Measurements from ENCODE around the gene DUOXA1. TPM values are rescaled to one million over a fixed set of nuclear protein-coding genes. Genes with fewer than 3 reads are reported as not detected.

The DUOXA1 gene
- total RNA-seq, 2 donors from 2014 or later: 17.6 to 38.8 TPM

- no peaks in the 10 kb centered on the region for H3K36me3 ChIP-seq
- 59% methylated on average over 7 of the region's 7 CpGs for WGBS
- TF ChIP-seq, protein P1, sequence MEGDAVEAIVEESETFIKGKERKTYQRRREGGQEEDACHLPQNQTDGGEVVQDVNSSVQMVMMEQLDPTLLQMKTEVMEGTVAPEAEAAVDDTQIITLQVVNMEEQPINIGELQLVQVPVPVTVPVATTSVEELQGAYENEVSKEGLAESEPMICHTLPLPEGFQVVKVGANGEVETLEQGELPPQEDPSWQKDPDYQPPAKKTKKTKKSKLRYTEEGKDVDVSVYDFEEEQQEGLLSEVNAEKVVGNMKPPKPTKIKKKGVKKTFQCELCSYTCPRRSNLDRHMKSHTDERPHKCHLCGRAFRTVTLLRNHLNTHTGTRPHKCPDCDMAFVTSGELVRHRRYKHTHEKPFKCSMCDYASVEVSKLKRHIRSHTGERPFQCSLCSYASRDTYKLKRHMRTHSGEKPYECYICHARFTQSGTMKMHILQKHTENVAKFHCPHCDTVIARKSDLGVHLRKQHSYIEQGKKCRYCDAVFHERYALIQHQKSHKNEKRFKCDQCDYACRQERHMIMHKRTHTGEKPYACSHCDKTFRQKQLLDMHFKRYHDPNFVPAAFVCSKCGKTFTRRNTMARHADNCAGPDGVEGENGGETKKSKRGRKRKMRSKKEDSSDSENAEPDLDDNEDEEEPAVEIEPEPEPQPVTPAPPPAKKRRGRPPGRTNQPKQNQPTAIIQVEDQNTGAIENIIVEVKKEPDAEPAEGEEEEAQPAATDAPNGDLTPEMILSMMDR (IDR thresholded peaks at IDR 0.05): no peak
- TF ChIP-seq POLR2AphosphoS5 (IDR thresholded peaks at IDR 0.05) (no peak), POLR2A (IDR thresholded peaks at IDR 0.05) (no peak)
- H3K27ac ChIP-seq: no peak overlapping the region
- H3K9me3 ChIP-seq: no peaks in the 10 kb centered on the region
- no peaks in the 10 kb centered on the region for H3K27me3 ChIP-seq (replicated peaks; ENCODE audit: insufficient read depth)
- H3K4me3 ChIP-seq: no peak overlapping the region
- no peak for DNase-seq (ENCODE audit: low spot score)
- no peaks in the 10 kb centered on the region for H3K4me1 ChIP-seq (replicated peaks)
- intact Hi-C loops (cut with DNase I): no loop called here
Observed at GRCh38 chr15:45091161-45091560, 38.5 kb downstream of the DUOXA1 start.

DNA sequence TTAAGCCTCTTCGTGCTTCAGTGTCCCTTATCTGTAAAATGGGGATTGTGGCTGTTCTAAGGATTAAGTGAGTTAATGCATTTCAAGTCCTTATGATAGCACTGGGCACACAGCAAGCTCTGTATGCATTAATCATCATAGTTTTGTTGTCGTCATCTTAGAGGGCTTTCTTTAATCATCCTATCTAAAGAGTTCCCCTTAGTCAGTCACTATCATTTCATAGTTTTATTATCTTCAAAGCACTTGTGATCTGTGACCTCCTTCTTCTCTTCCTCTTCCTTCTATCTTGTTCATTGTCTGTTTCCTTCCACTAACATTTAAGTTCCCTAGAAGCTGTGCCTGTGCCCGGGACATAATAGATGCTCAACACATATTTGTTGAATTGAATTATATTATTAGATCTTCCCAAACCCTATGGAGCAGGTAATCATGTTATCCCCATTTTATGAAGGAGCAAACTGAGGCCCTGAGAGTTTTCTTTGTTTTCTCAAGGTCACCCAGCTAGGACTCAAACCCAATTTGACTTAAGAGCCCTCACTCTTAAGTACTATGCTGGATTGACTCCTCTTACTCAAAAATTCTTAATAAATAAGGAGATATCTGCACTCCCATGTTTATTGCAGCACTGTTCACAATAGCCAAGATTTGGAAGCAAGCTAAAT is 39.8 kb downstream of the DUOXA1 start:
- Histone ChIP-seq H3K4me1 (replicated peaks) (no peaks in the 10 kb centered on the region), H3K9me3 (no peaks in the 10 kb centered on the region), H3K27ac (no peak overlapping the region), H3K36me3 (no peaks in the 10 kb centered on the region), H3K4me3 (no peak overlapping the region), H3K27me3 (replicated peaks; ENCODE audit: insufficient read depth) (no peaks in the 10 kb centered on the region)
- intact Hi-C loops (cut with DNase I): no loop called here
- WGBS: 82% methylated on average over 3 of the region's 3 CpGs
- TF ChIP-seq POLR2A (IDR thresholded peaks at IDR 0.05) (no peak), POLR2AphosphoS5 (IDR thresholded peaks at IDR 0.05) (no peak)
- TF ChIP-seq, protein P1 (IDR thresholded peaks at IDR 0.05): no peak
- no peak for DNase-seq (ENCODE audit: low spot score)

- H3K4me3 ChIP-seq: no peak overlapping the region
- H3K9me3 ChIP-seq: no peaks in the 10 kb centered on the region
- no peaks in the 10 kb centered on the region for H3K27me3 ChIP-seq (replicated peaks; ENCODE audit: insufficient read depth)
- DNase-seq (ENCODE audit: low spot score): no peak
- H3K4me1 ChIP-seq (replicated peaks): no peaks in the 10 kb centered on the region
- no peak for TF ChIP-seq POLR2AphosphoS5 (IDR thresholded peaks at IDR 0.05)
- TF ChIP-seq, protein P1 (IDR thresholded peaks at IDR 0.05): no peak
- no peak for TF ChIP-seq POLR2A (IDR thresholded peaks at IDR 0.05)
- intact Hi-C loops (cut with DNase I): no loop called here
- H3K36me3 ChIP-seq: no peaks in the 10 kb centered on the region
- 78% methylated on average over 10 of the region's 10 CpGs for WGBS
- H3K27ac ChIP-seq: no peak overlapping the region
Observed at GRCh38 chr15:45088801-45089711, 40.6 kb downstream of the DUOXA1 start.

DNA sequence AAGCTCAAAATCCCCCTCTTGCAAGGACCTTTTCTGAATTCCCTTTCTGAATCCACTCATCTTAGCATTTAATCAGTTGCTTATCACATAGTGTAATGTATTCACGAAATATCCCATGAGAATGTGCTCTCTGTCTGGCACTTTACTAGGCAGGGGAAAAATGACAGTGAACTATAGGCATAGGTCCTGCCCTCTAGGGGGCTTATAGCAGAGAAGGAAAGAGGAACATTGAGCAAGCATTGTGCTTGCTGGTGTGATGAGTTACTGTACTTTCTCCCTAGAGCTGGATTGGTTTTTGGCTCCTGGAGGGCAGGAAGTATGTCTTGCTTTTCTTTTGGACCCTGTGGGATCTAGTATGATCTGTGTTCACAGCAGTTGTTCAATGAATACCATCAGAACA is 42.2 kb downstream of the DUOXA1 start:
- DNase-seq (ENCODE audit: low spot score): no peak
- no peaks in the 10 kb centered on the region for H3K27me3 ChIP-seq (replicated peaks; ENCODE audit: insufficient read depth)
- no peak overlapping the region for H3K27ac ChIP-seq
- H3K36me3 ChIP-seq: no peaks in the 10 kb centered on the region
- no peaks in the 10 kb centered on the region for H3K9me3 ChIP-seq
- intact Hi-C loops (cut with DNase I): no loop called here
- TF ChIP-seq POLR2A (IDR thresholded peaks at IDR 0.05) (no peak), POLR2AphosphoS5 (IDR thresholded peaks at IDR 0.05) (no peak)
- TF ChIP-seq, protein P1 (IDR thresholded peaks at IDR 0.05): no peak
- WGBS: 73% methylated on average over 1 of the region's 1 CpG
- H3K4me1 ChIP-seq (replicated peaks): peaks cover 3% of the 10 kb centered on the region
- H3K4me3 ChIP-seq: no peak overlapping the region

Measured in prostate gland (tissue), 2 donors.